ENCODE data around the gene ACAP3.
"Not testable (repeated sequence)": the region's sequence is repeated elsewhere in the genome, so short reads cannot be mapped to it uniquely, and the experiment has no call there.

ACAP3 gene

GRCh38 chr1:1260843-1261560 is 46.7 kb downstream of the ACAP3 start:
- no peak for DNase-seq

GRCh38 chr1:1259951-1260600 is 47.7 kb downstream of the ACAP3 start:
- no peak for DNase-seq

- no peak for DNase-seq
Observed at GRCh38 chr1:1259540-1259939, 48.2 kb downstream of the ACAP3 start.

- DNase-seq = no peak
Observed at GRCh38 chr1:1259119-1259488, 48.6 kb downstream of the ACAP3 start.

GRCh38 chr1:1256956-1257871 is 50.5 kb downstream of the ACAP3 start:
- DNase-seq = no peak

GRCh38 chr1:1255611-1256010 is 52.1 kb downstream of the ACAP3 start:
- DNase-seq = no peak

GRCh38 chr1:1255078-1255477 is 52.7 kb downstream of the ACAP3 start:
- no peak for DNase-seq

- DNase-seq = no peak
Observed at GRCh38 chr1:1254667-1254998, 53.1 kb downstream of the ACAP3 start.

- no peak for DNase-seq
Observed at GRCh38 chr1:1253972-1254666, 53.6 kb downstream of the ACAP3 start.

GRCh38 chr1:1253314-1253713 is 54.4 kb downstream of the ACAP3 start:
- DNase-seq = no peak

GRCh38 chr1:1250786-1251284 is 56.9 kb downstream of the ACAP3 start:
- DNase-seq = no peak

GRCh38 chr1:1248009-1248913 is 59.5 kb downstream of the ACAP3 start:
- not testable (repeated sequence) for DNase-seq

GRCh38 chr1:1247341-1247913 is 60.3 kb downstream of the ACAP3 start:
- no peak for DNase-seq

GRCh38 chr1:1246577-1247340 is 61.0 kb downstream of the ACAP3 start, which contains the start of gene C1QTNF12:
Gene C1QTNF12, minus strand, starts transcription at chr1:1246722. Its CDS starts 32 bp downstream, at chr1:1246690.
- no peak for DNase-seq

- no peak for DNase-seq
Observed at GRCh38 chr1:1245817-1246576, 61.7 kb downstream of the ACAP3 start.

GRCh38 chr1:1245178-1245816 is 62.4 kb downstream of the ACAP3 start:
- no peak for DNase-seq

- no peak for DNase-seq
Observed at GRCh38 chr1:1244192-1244811, 63.4 kb downstream of the ACAP3 start.

GRCh38 chr1:1243807-1244191 is 63.9 kb downstream of the ACAP3 start:
- DNase-seq = no peak

GRCh38 chr1:1243266-1243660 is 64.5 kb downstream of the ACAP3 start:
- no peak for DNase-seq
